CD4-positive, alpha-beta T cell treated with Interleukin-2 at 100 ng/mL for 4 hours (primary cell): ENCODE data around the gene SYT9.

Experiments used
- DNase-seq: peaks from one replicate; pipeline ENCODE4 v3.0.0-alpha.2; 2020; ENCODE audit warnings: low spot score

SYT9 gene

DNA sequence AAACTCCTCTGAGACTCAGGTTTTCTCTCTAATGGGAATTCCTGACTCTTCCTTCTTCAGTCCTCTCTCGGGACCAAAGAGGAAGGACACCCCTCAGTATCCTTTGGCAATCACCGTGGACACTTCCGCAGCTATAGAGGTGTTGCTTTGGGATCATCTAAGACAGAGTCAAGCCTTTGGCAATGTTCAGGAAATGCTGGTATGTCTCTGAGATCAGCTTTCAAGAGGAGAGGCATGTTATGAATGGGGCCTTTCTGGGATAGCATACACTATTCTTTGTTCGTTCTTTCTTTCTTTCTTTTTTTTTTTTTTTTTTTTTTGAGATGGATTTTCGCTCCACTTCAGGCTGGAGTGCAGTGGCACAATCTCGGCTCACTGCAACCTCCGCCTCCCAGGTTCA is 219.4 kb downstream of the SYT9 start:
- no peak for DNase-seq

DNA sequence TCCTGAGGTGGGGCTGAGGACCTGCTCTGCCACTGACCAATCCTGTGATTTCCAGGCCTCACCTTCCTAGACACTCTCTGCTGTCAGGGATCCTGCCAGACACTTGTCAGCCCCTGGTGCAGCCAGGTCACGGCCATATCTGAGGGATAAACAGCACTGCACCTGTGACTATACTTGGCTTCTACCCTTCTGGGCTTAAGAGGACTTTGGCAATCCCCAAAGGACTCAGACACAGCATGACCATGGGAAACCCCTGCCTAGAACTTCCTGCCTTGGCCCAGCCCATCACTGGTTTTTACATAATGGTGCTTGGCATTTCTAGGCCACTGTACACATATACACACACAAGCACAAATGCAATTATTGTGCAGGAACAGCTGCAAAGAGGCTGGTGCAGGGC is 222.0 kb downstream of the SYT9 start:
- no peak for DNase-seq

DNA sequence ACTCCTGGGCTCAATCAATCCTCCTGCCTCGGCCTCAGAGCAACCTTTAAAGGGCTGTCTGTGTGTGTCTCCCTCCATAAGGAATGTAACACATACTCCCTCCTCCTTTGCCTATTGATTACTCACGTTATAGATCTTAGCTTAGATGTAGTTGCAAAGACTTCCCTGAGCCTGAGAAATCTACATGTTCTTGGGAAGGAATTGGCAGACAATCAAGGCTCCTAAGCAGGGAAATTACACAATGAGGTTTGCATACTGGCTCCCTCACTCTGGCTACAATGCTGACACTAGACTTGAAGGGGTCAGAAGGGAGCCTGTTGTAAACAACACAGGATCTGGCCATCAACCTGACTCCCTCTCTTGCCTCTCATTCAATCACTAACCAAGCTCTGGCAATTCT is 228.4 kb downstream of the SYT9 start:
- no peak for DNase-seq

DNA sequence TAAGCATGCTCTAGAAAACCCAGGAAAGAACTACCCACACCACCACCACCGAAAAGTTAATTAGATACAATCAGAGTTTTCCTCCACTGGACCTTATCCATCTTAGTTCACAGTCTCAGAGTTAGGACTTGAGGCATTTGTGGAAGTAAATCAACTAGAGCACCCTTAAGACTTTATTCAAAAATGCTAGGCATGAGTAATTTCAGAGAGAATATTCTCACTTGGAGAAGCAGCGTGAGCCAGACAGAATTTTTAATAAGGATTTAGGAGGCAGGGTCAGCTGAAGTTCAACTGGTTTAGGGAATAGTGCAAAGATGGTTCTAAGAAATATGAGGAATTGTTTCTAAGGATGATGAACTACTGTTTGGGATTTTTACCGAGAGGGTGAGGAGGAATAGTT is 232.4 kb downstream of the SYT9 start:
- no peak for DNase-seq

DNA sequence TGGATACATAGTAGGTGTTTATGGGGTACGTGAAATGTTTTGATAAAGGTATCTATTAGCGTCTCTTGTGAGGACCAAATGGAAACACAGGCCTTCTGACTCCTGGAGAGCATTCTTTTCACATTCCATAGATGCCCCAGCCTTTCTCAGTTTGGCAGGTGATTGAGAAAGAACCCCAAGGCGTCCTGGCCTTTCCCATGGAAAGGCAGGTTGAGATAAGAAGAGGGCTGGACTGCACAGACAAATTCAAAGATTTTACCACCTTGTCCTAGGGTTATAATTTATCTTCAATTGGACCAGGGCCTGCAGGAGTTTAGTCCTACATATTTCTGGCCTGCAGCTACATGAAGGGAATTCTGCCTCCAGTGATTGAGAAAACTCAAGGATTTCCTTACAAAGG is 232.9 kb downstream of the SYT9 start:
- no peak for DNase-seq

DNA sequence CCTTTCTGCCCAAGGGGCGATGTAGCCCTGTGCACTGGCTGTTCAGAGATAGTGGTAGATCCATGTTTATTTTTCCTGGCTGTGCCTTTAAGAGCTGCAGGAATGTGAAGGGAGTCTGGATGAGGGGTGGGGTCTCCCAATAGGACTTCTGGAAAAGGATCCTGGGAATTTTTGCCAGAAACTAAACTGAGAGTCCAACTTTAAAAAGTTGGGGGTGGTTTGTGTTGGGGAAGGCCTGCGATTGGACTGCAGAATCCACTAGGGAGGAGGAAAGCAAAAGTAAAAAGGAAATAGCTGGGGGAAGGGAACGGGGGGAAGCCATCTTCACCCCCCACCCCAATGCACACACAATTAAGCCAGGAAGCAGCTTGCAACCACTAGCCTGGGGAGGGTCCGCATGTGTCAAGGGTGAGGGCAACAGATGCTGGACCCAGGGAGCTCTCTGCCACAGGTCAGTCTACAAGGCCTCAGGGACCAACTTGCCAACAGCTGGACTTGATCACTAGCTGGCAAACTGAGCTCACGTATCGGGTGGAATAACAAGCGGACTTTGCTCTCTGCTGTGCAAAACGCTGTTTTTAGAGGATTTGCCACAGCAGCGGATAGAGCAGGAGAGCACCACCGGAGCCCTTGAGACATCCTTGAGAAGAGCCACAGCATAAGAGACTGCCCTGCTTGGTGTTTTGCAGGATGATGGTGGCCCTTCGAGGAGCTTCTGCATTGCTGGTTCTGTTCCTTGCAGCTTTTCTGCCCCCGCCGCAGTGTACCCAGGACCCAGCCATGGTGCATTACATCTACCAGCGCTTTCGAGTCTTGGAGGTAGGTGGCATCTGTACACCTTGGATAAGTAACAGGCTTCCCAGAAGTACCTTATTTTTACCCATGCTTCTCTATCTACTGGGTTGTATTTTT is 233.7 kb downstream of the SYT9 start, which contains the start of gene OLFML1:
TSS of gene OLFML1 (plus strand) at position 321 of the 912 bp plus-strand sequence. CDS start at position 691, 370 bp downstream.
- DNase-seq, result no peak

DNA sequence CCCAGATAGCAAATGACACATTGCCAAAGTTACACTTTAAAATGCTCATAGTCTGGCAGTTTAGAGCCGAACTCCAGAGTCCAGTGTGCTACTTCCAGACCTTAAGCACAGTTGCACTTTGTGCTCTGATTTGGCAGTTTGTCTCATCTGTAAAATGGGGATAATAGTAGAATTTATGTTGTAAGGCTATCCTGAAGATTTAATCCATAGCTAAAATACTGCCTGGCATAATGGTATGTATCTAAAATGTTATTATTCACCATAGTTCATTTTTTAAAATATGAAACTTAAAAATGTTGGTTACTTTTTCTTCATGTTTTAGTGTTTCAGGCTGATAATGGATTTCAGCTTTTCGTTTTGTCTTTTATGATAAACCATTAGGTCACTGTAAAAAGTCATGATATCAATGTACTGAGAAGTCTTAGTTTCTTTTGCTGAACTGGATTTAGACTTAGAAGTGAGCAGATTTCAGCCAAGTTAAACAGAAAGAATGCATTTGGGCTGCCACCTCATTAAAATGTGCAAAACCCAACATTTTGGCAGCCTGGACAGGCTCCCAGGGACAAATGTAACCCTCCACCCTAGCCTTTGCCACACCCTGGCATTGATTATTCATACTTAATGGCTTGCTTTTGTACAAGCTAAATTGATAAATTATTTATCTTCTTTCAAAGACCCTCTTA is 234.5 kb downstream of the SYT9 start:
- no peak for DNase-seq

DNA sequence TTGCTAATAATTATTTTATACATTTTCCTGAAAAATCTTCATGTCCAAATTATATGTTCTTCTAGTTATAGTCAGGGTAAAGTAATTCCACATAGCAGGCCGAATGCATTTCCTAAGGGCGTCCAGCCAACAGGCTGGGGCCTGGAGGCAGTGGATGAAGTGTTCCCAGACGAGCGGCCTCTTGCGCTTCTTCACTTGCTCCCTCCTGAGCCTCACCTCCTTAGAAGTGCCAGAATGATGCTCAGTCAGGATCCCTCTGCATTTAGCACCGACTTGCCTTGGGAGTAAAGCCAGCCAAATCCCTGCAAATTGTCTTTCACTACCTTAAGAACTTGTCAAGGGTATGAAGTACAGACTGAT is 235.1 kb downstream of the SYT9 start:
- no peak for DNase-seq

DNA sequence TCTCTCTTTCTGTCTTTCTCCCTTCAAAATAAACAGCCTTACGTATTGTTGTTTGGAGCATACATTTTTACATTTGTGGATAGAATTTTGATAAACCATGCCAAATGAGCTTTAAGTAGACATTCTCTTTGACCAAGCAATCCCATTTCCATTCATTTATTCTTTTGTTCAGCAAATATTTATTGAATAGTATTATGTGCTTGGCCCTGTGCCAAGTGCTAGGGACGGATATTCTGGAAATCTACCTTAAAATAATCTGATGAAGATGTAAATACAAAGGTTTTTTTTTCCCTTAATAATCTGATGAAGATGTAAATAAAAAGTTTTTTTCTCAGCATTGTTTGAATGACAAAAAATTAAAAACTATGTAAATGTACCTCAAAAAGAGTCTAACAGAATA is 235.7 kb downstream of the SYT9 start:
- no peak for DNase-seq

DNA sequence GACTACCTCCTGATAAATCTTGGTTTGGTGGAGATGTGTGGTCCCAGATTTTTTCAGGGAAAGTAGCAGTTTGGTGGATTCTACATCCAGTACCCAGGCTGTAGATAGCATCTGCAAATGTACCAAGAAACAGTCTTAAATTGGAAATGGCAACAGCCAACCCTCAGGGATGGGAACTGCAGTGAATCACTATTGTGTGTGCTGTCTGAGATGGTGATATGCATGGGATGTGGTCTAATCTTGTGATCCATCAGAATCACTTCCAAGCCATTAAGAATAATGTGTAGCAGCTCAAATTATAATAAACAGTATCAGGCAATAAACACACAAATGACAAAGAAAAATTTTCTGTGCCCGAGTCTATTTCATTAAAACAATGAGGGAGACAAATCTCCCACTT is 237.0 kb downstream of the SYT9 start:
- DNase-seq, result no peak

DNA sequence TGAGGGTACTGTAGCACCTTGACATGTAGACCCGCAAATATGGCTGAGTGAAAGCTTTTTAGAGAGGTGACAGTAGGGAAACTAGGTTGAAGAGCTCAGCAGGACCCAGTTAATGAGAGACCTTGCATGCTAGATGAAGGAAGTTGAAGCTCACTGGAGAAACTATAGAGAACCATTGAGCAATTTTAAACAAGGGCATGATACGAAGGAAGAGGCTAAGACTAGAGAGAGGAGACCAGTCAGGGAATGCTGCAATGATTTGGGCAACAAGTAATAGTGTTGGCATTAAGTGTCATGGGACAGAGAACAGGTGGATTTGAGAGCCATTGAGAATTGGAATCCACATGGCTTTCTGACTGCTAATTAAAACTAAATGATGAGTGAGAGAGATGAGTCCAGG is 237.7 kb downstream of the SYT9 start:
- no peak for DNase-seq

DNA sequence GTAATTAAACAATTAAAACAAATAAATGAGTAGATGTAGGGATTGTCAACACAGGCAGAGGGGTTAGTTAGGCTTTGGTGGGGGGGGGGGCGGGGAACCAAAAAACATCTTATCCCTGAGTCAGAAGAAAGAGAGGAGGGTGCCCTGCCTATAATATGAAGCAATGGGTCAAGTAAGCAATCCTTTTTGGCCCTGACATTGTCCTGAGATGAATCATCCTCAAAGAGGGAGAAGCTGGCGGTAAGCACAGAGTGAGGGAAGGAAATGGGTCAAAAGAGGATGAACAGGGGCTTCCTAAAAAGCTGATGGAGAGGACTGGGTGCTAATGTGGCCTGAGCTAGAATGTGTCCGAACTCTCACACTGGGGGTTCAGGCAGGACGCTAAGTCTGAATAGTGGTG is 238.3 kb downstream of the SYT9 start:
- no peak for DNase-seq

DNA sequence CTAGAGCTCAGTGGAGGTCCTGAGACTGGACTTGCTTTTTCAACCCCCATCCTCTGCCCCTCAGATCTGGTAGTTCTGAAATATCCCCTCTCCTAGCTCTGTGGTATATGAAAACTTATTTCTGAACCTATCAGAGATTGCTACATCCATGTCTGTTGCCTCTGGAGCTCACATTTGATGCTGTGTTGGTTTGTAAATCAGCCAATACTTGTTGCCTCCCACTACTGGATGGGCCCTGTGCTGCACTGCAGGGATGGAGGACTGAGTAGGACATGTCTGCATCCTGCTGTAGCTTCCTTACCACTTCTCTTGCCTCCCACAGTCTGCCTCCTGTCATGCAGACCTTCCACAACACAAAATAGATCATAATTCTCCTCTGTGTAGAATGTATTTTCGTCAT is 238.8 kb downstream of the SYT9 start:
- DNase-seq, result no peak

DNA sequence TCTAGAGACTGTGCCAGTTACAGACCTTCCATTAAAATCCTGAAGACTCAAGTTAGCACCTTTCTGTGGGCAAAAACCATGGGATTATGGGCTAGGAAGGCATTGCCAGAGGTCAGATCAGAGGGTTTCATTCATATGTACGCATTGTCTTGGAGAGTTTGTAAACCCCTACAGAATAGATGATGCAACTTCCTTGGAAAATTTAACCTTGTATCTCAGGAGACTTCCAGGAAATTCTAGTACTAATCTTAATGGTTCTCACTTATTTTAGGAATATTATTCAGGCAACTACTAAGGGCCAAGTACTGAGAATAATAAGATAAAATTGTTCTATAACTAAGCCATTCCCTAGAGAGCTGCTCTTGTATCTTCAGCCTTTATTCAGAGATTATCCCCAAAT is 240.5 kb downstream of the SYT9 start:
- DNase-seq, result no peak

DNA sequence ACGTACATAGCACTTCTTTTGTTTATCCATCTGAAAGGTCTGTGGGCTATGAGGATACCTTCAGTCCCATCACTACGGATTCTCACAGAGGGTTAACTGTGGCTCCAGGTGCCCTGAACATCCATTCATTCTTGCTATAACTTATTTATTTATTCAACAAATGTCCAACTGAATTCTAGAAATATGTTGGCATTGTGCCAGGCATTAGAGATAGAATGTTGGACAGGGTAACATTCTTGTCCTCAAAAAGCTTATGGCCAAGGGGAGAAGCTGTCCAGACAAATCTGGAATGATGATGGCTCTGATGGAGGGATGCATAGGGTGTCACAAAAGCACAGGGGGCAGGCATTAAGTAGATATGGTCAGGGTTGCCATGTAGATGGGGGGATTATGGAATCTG is 242.0 kb downstream of the SYT9 start:
- no peak for DNase-seq

DNA sequence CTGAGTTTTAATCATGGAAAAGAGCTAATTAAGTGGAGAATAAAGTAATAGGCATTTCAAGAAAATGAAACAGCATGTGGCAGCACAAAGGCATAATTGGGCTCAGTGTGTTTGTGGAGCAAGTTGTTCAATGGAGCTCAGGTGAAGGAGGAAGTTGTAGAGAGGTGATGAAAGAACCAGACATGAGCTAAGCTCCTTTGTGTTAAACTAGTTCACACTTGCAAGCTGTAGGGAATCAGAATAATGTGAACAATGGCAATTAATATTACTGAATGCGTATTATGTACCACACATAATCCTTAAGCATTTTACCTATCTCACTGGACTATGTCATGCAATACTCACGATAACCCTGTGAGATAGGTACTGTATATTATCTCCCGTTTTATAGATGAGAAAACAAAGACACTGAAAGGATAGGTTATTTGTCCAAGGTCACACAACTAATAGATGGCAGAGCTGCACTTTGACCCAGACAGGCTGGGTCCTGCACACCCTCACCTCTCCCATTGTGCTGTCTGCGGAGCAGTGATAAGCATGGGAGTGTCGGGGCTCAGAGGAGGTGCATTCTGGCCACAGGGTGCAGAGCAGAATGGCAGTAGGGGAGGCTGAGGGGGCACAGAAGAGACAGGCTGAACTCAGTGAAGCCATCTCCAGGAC is 242.5 kb downstream of the SYT9 start:
- DNase-seq, result no peak

DNA sequence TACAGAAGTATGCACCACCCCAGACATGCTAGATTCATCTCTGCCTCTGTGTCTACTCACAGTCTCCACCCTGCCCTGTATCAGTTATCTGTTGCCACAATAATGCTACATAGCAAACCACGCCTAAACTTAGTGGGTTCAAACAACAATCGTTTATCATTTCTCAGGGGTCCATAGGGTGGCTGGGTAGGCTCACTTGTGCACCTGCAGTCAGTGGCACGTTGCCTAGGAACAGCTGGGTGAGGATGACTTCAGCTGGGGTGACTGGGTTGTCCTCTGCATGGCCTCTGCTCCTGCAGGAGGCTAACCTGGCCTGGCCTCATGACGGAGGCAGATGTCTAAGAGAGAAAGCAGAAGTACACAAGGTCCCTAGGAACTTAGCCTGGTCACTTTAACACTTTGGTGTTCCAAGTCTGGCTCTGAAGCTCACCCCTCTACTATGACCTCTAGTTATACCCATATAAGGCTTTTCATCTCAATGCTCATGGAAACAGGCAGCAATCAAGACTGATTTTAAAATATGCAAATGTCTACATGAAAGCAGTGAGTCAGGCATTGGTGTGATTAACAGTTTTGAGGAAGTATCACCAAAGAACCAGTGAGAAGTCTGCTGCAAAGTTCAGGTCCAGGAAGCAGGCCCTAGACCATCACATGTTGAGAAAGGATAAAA is 244.3 kb downstream of the SYT9 start:
- no peak for DNase-seq

DNA sequence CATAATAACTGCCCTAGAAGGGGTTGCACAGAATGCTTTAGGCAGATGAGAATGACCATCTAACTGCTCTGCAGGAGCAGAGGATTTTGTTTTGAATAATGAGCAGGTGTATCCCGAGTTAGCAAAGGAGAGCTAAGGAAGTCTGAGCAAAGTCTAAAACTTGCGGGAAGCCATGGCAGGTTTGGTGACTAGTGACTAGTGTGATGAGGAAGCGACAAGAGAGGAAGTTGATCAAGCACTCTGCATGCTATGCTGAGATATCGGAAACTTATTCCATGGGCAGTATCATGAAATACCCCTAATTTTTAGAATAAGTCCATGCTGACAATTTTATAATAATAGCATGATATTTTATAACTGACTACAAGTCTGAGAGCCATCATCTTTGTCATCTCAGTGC is 246.5 kb downstream of the SYT9 start:
- no peak for DNase-seq

DNA sequence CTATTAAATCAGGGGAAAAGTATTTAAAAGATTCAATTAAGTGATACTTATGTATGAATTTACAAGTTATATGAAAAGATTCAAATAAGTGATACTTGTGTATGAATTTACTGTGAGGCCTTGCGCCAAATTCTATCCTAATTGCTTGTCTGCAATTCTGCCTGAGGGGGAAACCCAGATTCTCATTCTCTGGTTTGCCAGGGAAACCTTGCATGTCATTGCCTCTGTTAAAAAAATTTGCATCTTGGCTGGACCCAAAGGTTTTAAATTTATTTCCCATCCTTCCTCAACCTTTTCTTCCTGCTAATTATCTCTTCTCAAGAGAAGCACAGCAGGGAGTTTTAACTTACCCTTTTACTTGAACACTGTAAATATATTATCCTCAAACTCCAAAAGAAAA is 247.4 kb downstream of the SYT9 start:
- DNase-seq, result no peak

DNA sequence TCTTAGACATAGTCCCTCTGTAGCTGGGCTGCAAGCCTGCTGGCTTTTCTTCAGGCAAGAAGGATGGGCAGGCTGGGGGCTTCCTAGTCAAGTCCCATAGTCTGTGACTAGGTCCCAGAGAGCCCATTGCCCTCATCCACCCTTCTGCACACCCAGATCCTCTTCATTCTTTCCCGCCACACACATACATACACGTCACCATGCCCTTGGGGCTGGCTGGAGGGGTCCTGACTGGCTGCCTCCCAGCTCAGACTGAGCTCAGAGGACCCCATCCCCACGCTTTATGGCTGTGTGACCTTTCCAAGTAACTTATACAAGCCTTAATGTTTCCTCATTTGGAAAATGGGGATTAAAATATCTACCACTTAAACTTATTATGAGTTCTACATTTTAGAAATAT is 248.5 kb downstream of the SYT9 start:
- DNase-seq, result no peak

DNA sequence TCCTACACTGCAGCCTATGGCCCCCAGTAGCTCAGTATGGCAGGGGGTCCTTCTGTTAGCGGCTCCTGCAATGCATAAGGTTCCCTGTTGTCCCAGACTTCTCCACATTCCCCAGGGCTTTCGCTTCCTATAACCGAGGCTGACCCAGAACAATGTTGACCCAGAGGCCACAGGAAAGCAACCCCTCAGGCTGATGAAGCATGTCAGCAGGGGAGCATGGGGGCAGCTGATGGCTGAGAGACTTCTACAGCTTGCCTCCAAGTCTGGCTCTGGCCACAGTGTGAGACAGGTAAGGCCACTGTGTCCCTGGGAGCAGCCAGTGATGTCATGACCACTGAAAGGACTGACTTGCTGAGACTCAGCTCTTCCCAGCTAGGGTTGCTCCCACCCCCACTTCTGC is 249.5 kb downstream of the SYT9 start:
- DNase-seq, result no peak

DNA sequence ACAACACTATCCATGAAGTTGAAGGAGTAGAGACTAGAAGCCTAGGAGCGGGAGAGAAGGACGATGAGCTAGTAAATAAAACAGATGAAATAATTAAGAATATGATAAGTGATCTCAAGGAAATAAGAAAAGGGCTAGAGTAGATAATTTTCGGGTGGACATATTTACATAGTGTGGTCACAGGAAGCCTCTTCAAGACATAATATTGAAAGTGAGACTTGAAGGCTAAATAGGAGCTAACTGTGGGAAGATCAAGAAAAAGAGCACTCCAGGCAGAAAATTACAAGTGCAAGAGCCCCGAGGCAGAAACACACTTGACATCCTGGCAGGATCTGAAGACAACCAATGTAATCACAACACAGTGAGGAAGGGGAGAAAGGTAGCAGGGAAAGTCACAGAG is 250.2 kb downstream of the SYT9 start:
- no peak for DNase-seq

DNA sequence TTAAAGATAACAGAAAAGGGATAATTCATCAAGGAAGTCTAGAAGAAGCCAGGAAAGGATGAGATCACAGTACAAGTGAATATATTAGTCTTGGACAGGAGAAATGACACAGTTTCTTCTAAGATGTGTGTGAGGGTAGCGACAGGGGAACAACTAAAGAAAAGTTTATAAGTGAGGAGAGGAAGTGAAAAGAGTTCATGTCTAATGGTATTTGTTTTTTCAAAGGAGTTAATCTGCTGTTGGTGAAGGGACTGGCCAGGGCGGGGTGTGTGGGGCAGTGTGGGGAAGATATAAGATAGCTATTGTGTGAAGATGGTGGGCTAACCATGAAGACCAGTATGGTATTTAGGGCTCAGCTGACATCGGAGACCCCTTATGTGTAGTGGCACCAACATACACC is 254.5 kb downstream of the SYT9 start:
- no peak for DNase-seq
